ENCODE results near the gene LRRC37B.
"Not testable (repeated sequence)": the region's sequence is repeated elsewhere in the genome, so short reads cannot be mapped to it uniquely, and the experiment has no call there.

DNA sequence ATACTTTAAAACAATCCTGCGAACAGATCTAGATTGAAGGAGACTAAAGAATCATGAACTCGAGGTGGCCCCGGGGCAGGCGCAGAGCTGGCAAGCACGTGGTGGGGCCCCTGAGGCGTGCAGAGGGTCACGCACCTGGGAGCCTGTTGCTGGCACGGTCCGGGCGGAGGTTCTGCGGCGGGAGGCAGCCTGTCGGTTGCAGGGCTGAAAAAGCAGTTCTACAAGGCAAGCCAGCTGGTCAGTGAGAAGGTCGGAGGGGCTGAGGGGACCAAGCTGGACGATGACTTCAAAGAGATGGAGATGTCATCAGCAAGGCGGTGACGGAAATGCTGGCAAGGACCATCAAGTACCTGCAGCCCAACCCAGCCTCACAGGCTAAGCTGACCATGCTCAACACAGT is 33.1 kb downstream of the LRRC37B start:
- TF ChIP-seq, protein P1, sequence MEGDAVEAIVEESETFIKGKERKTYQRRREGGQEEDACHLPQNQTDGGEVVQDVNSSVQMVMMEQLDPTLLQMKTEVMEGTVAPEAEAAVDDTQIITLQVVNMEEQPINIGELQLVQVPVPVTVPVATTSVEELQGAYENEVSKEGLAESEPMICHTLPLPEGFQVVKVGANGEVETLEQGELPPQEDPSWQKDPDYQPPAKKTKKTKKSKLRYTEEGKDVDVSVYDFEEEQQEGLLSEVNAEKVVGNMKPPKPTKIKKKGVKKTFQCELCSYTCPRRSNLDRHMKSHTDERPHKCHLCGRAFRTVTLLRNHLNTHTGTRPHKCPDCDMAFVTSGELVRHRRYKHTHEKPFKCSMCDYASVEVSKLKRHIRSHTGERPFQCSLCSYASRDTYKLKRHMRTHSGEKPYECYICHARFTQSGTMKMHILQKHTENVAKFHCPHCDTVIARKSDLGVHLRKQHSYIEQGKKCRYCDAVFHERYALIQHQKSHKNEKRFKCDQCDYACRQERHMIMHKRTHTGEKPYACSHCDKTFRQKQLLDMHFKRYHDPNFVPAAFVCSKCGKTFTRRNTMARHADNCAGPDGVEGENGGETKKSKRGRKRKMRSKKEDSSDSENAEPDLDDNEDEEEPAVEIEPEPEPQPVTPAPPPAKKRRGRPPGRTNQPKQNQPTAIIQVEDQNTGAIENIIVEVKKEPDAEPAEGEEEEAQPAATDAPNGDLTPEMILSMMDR (IDR thresholded peaks at IDR 0.05; ENCODE audit: poor library complexity, severe bottlenecking): not testable (repeated sequence)
- TF ChIP-seq POLR2AphosphoS5 (IDR thresholded peaks at IDR 0.05); EZH2 (IDR thresholded peaks at IDR 0.05; ENCODE audit: borderline replicate concordance, insufficient read depth, low read length, poor library complexity, severe bottlenecking); EP300 (conservative IDR thresholded peaks at IDR 0.05; ENCODE audit: poor library complexity, severe bottlenecking); TAF1 (IDR thresholded peaks at IDR 0.05; ENCODE audit: low read depth); RAD21 (conservative IDR thresholded peaks at IDR 0.05): not testable (repeated sequence)
